Smooth muscle cell (in vitro differentiated cells): ENCODE data around the gene C1GALT1. TPM values are rescaled to one million over a fixed set of nuclear protein-coding genes. Genes with fewer than 3 reads are reported as not detected.

Source experiments
- DNase-seq: peaks from one replicate; lab custom pipeline; 2025; ENCODE audit not compliant: unreplicated experiment; lab: John Stamatoyannopoulos, UW
- H2AFZ ChIP-seq: fragments of 200-600 bp; sonication (generic); 2 replicates; pipeline ENCODE4 v1.6.0; 2016; ENCODE audit warnings: antibody characterized with exemption, low read depth, mild to moderate bottlenecking
- H3F3A ChIP-seq: fragments of 200-600 bp; sonication (generic); 2 replicates; pipeline ENCODE4 v1.6.0; 2017; ENCODE audit warnings: antibody characterized with exemption, low read depth
- H3K27ac ChIP-seq: fragments of 200-600 bp; sonication (generic); 2 replicates; pipeline ENCODE4 v1.5.1; 2016; ENCODE audit warnings: low read depth, mild to moderate bottlenecking
- H3K27me3 ChIP-seq: fragments of 200-600 bp; sonication (generic); 2 replicates; pipeline ENCODE4 v1.6.1; 2016; ENCODE audit warnings: low read depth, mild to moderate bottlenecking
- H3K36me3 ChIP-seq: fragments of 200-600 bp; sonication (generic); 2 replicates; pipeline ENCODE4 v1.5.1; 2016; ENCODE audit warnings: low read depth
- H3K4me1 ChIP-seq: fragments of 200-600 bp; sonication (generic); 2 replicates; pipeline ENCODE4 v1.5.1; 2016; ENCODE audit warnings: low read depth
- H3K4me2 ChIP-seq: fragments of 200-600 bp; sonication (generic); 2 replicates; pipeline ENCODE4 v1.6.0; 2016; ENCODE audit warnings: mild to moderate bottlenecking
- H3K4me3 ChIP-seq: fragments of 200-600 bp; sonication (generic); 2 replicates; pipeline ENCODE4 v1.5.1; 2016; ENCODE audit warnings: mild to moderate bottlenecking
- H3K79me2 ChIP-seq: fragments of 200-600 bp; sonication (generic); 2 replicates; pipeline ENCODE4 v1.6.0; 2016; ENCODE audit warnings: low read depth, mild to moderate bottlenecking
- H3K9ac ChIP-seq: fragments of 200-600 bp; sonication (generic); 2 replicates; pipeline ENCODE4 v1.6.0; 2016; ENCODE audit warnings: low read depth
- H3K9me3 ChIP-seq: fragments of 200-600 bp; sonication (generic); replicated peaks from 2 replicates; pipeline ENCODE4 v1.5.1; 2016; ENCODE audit warnings: low read depth
- H4K20me1 ChIP-seq: fragments of 200-600 bp; sonication (generic); 2 replicates; pipeline ENCODE4 v1.6.0; 2016; ENCODE audit warnings: low read depth
- WGBS: methylation state at CpG from one replicate; pipeline ENCODE4 v1.1.7; 2016; ENCODE audit warnings: low lambda C conversion rate; 5-methylcytosine and 5-hydroxymethylcytosine counted together
- polyA plus RNA-seq: library from polyadenylated mRNA; unstranded; fragments of >200 nt; fragmentation: Nextera tagmentation; extraction: Ambion mirVana; gene quantifications from 2 replicates; pipeline ENCODE4 v1.2.1, GENCODE V29; 2016
- total RNA-seq: library from RNA; depleted of rRNA; stranded (reverse); fragments of >200 nt; gene quantifications from 2 replicates; pipeline ENCODE4 v1.2.3, GENCODE V29; 2014
- TF ChIP-seq, protein P1 (sequence below): fragments of 200-600 bp; sonication (generic); IDR thresholded peaks from 2 replicates; pipeline ENCODE4 v1.5.1; 2017; ENCODE audit warnings: borderline replicate concordance, mild to moderate bottlenecking, antibody characterized with exemption; ENCODE audit not compliant: insufficient read depth, poor library complexity, severe bottlenecking

The C1GALT1 gene
- total and polyA plus RNA-seq, 2 experiments from 2014 or later: 20.6 to 89.9 TPM

DNA sequence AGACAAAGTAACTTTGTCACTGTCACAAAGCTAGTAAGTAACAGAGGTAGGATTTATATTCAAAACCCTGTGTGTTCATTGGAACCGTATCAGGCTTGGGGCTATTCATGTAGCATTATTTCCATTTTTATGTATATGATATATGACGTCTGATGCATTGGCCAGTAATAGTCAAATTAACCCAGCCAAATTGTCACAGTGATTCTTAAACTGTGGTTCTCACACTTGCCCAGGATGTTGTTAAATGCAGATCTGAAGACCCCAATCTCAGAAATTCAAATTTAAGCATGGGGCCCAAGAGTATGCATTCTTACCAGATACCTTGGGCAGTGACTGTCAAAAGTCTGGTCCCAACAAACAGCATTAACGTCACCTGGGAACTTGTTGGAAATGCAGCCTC lies 63.9 kb downstream of the C1GALT1 start:
- H3K9me3 ChIP-seq: no peaks in the 10 kb centered on the region
- H4K20me1 ChIP-seq: peaks cover 10% of the 10 kb centered on the region
- H3F3A ChIP-seq: no peaks in the 10 kb centered on the region
- H3K27me3 ChIP-seq: no peaks in the 10 kb centered on the region
- no peak overlapping the region for H3K27ac ChIP-seq
- no peak overlapping the region for H3K9ac ChIP-seq
- no peak overlapping the region for H3K4me2 ChIP-seq
- H2AFZ ChIP-seq: no peak overlapping the region
- H3K4me1 ChIP-seq: no peaks in the 10 kb centered on the region
- DNase-seq: no peak
- WGBS: 95% methylated on average over 3 of the region's 3 CpGs
- TF ChIP-seq, protein P1, sequence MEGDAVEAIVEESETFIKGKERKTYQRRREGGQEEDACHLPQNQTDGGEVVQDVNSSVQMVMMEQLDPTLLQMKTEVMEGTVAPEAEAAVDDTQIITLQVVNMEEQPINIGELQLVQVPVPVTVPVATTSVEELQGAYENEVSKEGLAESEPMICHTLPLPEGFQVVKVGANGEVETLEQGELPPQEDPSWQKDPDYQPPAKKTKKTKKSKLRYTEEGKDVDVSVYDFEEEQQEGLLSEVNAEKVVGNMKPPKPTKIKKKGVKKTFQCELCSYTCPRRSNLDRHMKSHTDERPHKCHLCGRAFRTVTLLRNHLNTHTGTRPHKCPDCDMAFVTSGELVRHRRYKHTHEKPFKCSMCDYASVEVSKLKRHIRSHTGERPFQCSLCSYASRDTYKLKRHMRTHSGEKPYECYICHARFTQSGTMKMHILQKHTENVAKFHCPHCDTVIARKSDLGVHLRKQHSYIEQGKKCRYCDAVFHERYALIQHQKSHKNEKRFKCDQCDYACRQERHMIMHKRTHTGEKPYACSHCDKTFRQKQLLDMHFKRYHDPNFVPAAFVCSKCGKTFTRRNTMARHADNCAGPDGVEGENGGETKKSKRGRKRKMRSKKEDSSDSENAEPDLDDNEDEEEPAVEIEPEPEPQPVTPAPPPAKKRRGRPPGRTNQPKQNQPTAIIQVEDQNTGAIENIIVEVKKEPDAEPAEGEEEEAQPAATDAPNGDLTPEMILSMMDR: no peak
- H3K4me3 ChIP-seq: no peak overlapping the region
- H3K79me2 ChIP-seq: peaks cover 7% of the 10 kb centered on the region
- no peaks in the 10 kb centered on the region for H3K36me3 ChIP-seq

DNA sequence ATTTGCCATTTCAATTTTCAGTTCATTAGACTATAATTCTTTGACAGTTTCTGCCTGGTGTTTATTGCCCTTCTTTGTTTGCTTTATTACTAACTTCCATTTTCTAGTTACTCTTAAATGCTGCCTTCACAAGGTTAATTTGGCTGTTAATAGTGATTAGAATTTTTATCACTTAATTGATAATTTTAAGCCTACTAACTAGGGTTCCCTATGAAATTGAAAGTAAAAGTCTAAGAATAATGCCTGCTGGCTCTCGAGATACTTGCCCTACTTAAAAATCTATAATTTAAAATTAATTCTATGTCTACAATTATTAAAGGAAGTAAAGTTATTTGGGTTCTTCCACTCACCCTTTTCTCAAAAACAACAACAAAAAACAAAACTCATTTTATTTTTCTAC lies 65.3 kb downstream of the C1GALT1 start:
- no peak for DNase-seq
- Histone ChIP-seq H3K9ac (no peak overlapping the region), H2AFZ (no peak overlapping the region), H3K27ac (no peak overlapping the region), H3K4me2 (no peak overlapping the region), H3K4me1 (no peaks in the 10 kb centered on the region), H4K20me1 (peaks cover 2% of the 10 kb centered on the region), H3K4me3 (no peak overlapping the region), H3K27me3 (no peaks in the 10 kb centered on the region), H3F3A (no peaks in the 10 kb centered on the region), H3K79me2 (no peaks in the 10 kb centered on the region), H3K36me3 (no peaks in the 10 kb centered on the region), H3K9me3 (no peaks in the 10 kb centered on the region)
- TF ChIP-seq, protein P1: no peak
- 100% methylated on average over 1 of the region's 1 CpG for WGBS

DNA sequence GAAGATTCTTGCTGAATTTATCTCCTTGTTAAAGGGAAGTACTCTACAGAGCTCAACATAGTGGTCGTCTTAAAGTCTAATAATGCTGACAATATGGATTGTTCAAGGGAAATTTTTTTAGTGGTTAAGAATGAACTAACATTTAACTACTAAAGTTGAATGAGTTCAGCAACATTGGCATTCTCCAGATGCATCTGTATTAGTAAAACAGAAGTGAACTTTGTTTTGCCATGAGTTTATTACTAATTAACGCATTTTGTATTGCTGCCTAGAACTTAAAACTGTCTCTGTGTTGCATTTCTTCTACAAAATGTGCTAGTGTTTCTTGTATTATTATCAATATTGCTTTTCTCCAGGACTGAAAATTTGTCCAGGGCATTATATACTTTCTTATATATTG lies 67.5 kb downstream of the C1GALT1 start:
- H4K20me1 ChIP-seq: no peaks in the 10 kb centered on the region
- no peak overlapping the region for H3K4me3 ChIP-seq
- no peaks in the 10 kb centered on the region for H3F3A ChIP-seq
- 89% methylated on average over 2 of the region's 2 CpGs for WGBS
- H3K27me3 ChIP-seq: no peaks in the 10 kb centered on the region
- H3K9ac ChIP-seq: no peak overlapping the region
- no peak overlapping the region for H2AFZ ChIP-seq
- H3K27ac ChIP-seq: no peak overlapping the region
- no peak overlapping the region for H3K4me2 ChIP-seq
- TF ChIP-seq, protein P1: no peak
- DNase-seq: no peak
- no peaks in the 10 kb centered on the region for H3K9me3 ChIP-seq
- no peaks in the 10 kb centered on the region for H3K4me1 ChIP-seq
- no peaks in the 10 kb centered on the region for H3K79me2 ChIP-seq
- no peaks in the 10 kb centered on the region for H3K36me3 ChIP-seq

DNA sequence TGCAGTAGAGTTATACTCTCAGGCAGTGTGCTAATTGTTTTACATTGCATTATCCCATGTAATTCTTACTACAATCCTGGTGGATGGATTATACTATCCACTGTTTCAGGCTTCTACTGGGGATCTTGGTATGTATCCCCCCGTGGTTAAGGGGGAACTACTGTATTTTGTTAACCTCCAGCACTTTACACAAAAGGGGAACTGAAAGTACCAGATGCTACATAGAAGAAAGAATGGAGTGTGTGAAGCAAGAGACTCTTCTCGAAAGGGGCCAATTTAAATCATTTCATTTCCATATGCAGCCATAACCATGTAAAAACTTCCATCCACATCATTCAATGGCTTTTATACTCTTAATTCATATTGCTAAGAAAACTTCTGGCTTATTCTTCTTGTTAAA lies 69.4 kb downstream of the C1GALT1 start:
- Histone ChIP-seq H3K4me1 (no peaks in the 10 kb centered on the region), H3K9ac (no peak overlapping the region), H2AFZ (no peak overlapping the region), H3K4me3 (no peak overlapping the region), H3K79me2 (no peaks in the 10 kb centered on the region), H3K9me3 (no peaks in the 10 kb centered on the region), H3F3A (no peaks in the 10 kb centered on the region), H3K4me2 (no peak overlapping the region), H3K36me3 (no peaks in the 10 kb centered on the region), H3K27me3 (no peaks in the 10 kb centered on the region), H3K27ac (no peak overlapping the region), H4K20me1 (no peaks in the 10 kb centered on the region)
- no peak for DNase-seq
- TF ChIP-seq, protein P1: no peak
- WGBS: 93% methylated on average over 2 of the region's 2 CpGs
